Upper lobe of left lung (tissue), 4 donors: ENCODE data around the gene SPRR2F.
"Not testable (repeated sequence)": the region's sequence is repeated elsewhere in the genome, so short reads cannot be mapped to it uniquely, and the experiment has no call there.

Experiments
- CTCF ChIP-seq, 6 experiments: fragments of 450-650 bp in 4 of 6; fragments of 200-600 bp in 2 of 6; sonication (generic) in 2 of 6; IDR thresholded peaks; one replicate each; pipeline ENCODE4 v1.5.1; 2016 to 2019; ENCODE audit warnings: antibody characterized with exemption in 6 of 6
- EP300 ChIP-seq, 4 donors: sonication (generic); formaldehyde crosslinking; IDR thresholded peaks; one replicate each; pipeline ENCODE4 v1.5.1; 2017; ENCODE audit warnings: antibody characterized with exemption in 4 of 4, control low read depth in 2 of 4
- POLR2A ChIP-seq, 4 donors: fragments of 450-650 bp; IDR thresholded peaks; one replicate each; pipeline ENCODE4 v1.5.1; 2016 to 2017; ENCODE audit warnings: antibody characterized with exemption in 4 of 4, mild to moderate bottlenecking in 2 of 4
- POLR2AphosphoS5 ChIP-seq, 2 donors: sonication (generic); formaldehyde crosslinking; IDR thresholded peaks; one replicate each; pipeline ENCODE4 v1.5.1; 2017; ENCODE audit warnings: antibody characterized with exemption in 2 of 2

GRCh38 chr1:153112454-153112853 lies 862 bp downstream of the SPRR2F start:
- TF ChIP-seq CTCF, EP300, POLR2AphosphoS5, POLR2A (IDR thresholded peaks at IDR 0.05): not testable (repeated sequence)
